ENCODE results near the gene ZNF785.
A peak's percentile ranks its signal among the peaks of the same experiment; 100 is the strongest.
"Not testable (repeated sequence)": the region's sequence is repeated elsewhere in the genome, so short reads cannot be mapped to it uniquely, and the experiment has no call there.

Gene ZNF785

GRCh38 chr16:30536391-30537024 is 49.0 kb downstream of the ZNF785 start:
- not testable (repeated sequence) for DNase-seq

- DNase-seq: no peak
Observed at GRCh38 chr16:30535777-30536190, 49.7 kb downstream of the ZNF785 start.

- no peak for DNase-seq
Observed at GRCh38 chr16:30535106-30535776, 50.3 kb downstream of the ZNF785 start.

- peak; percentile 64 for DNase-seq
Observed at GRCh38 chr16:30534368-30535105, 51.0 kb downstream of the ZNF785 start, which contains the start of gene ZNF747. ZNF747 (minus strand) TSS chr16:30534858; CDS start chr16:30534679, 179 bp downstream.

GRCh38 chr16:30533748-30534367 is 51.6 kb downstream of the ZNF785 start:
- no peak for DNase-seq

GRCh38 chr16:30533146-30533522 is 52.4 kb downstream of the ZNF785 start:
- DNase-seq: no peak

GRCh38 chr16:30532285-30533145 is 53.0 kb downstream of the ZNF785 start:
- DNase-seq: no peak
